Dendritic cell treated with granulocyte-macrophage colony-stimulating factor and Interleukin-4, amounts not matched to agents 40 ng/mL and 50 ng/mL, for 4 days (primary cell): Measurements from ENCODE around the gene RHCG.

Source experiments
- H3K27ac Mint-ChIP-seq: one replicate; pipeline ENCODE4 v1.8.0; 2022; ENCODE audit warnings: mild to moderate bottlenecking, mixed read lengths
- H3K27me3 Mint-ChIP-seq: one replicate; pipeline ENCODE4 v1.8.0; 2022; ENCODE audit warnings: mild to moderate bottlenecking, mixed read lengths
- H3K36me3 Mint-ChIP-seq: one replicate; pipeline ENCODE4 v1.8.0; 2022; ENCODE audit warnings: low read depth, mixed read lengths
- H3K4me1 Mint-ChIP-seq: one replicate; pipeline ENCODE4 v1.8.0; 2022; ENCODE audit warnings: low read depth, mixed read lengths
- H3K4me3 Mint-ChIP-seq: one replicate; pipeline ENCODE4 v1.8.0; 2022; ENCODE audit warnings: mild to moderate bottlenecking, moderate library complexity, mixed read lengths
- H3K9me3 Mint-ChIP-seq: one replicate; pipeline ENCODE4 v1.8.0; 2022; ENCODE audit warnings: mixed read lengths
- intact Hi-C: fragments of 100-400 bp; cut with micrococcal nuclease; formaldehyde crosslinking; loops from one replicate; pipeline ENCODE4 v1.15.0; 2022

Gene RHCG

GRCh38 chr15:89515477-89515876 lies 19.1 kb upstream of the RHCG start:
- H3K9me3 Mint-ChIP-seq = no peaks in the 10 kb centered on the region
- H3K4me1 Mint-ChIP-seq = peaks cover 8% of the 10 kb centered on the region
- intact Hi-C loops = no loop called here
- no peak overlapping the region for H3K27ac Mint-ChIP-seq
- H3K27me3 Mint-ChIP-seq = peaks cover 7% of the 10 kb centered on the region
- no peak overlapping the region for H3K4me3 Mint-ChIP-seq
- no peaks in the 10 kb centered on the region for H3K36me3 Mint-ChIP-seq

- no peak overlapping the region for H3K4me3 Mint-ChIP-seq
- H3K9me3 Mint-ChIP-seq = no peaks in the 10 kb centered on the region
- H3K4me1 Mint-ChIP-seq = peaks cover 8% of the 10 kb centered on the region
- intact Hi-C loops = no loop called here
- H3K36me3 Mint-ChIP-seq = no peaks in the 10 kb centered on the region
- H3K27me3 Mint-ChIP-seq = peaks cover 8% of the 10 kb centered on the region
- no peak overlapping the region for H3K27ac Mint-ChIP-seq
Observed at GRCh38 chr15:89514596-89515406, 18.4 kb upstream of the RHCG start.

DNA sequence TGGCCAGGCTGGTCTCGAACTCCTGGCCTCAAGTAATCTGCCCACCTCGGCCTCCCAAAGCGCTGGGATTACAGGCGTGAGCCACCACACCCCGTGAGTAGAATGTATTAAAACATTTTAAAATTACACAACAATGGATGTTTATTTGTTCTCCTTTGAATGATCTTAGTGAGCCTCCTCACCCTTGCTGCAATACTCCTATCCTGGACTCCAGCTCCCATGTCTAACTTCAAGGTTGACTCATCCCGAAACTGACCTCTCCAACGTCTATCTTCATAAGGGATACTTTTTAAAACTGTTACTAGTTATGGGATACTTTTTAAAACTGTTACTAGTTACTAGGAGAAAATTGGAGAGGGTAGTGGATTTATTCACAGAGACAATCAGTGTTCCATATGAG lies 17.8 kb upstream of the RHCG start:
- Mint-ChIP-seq H3K4me1 (peaks cover 8% of the 10 kb centered on the region), H3K36me3 (no peaks in the 10 kb centered on the region), H3K9me3 (no peaks in the 10 kb centered on the region), H3K4me3 (no peak overlapping the region), H3K27me3 (peaks cover 9% of the 10 kb centered on the region), H3K27ac (no peak overlapping the region)
- intact Hi-C loops = no loop called here

GRCh38 chr15:89513284-89513683 lies 16.9 kb upstream of the RHCG start:
- peaks cover 8% of the 10 kb centered on the region for H3K27me3 Mint-ChIP-seq
- H3K9me3 Mint-ChIP-seq = no peaks in the 10 kb centered on the region
- H3K27ac Mint-ChIP-seq = no peak overlapping the region

DNA sequence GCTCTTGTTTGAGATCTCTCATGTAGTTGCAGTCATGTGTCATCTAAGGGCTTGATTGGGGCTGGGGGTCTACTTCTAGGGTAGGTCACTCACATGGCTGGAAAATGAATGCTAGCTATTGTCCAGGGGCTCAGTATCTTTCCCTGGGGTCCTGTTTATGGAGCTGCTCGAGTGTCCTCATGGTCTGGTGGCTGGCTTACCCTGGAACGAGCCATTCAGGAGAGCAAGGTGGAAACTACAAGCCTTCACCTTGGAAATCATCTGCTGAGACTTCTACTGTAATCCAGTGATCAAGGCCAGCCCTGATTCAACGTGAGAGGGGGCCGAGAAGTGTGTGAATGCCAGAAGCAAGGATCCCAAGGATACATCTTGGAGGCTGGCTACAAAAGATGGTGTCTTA lies 16.2 kb upstream of the RHCG start:
- H3K27me3 Mint-ChIP-seq = peaks cover 7% of the 10 kb centered on the region
- no peak overlapping the region for H3K4me3 Mint-ChIP-seq
- no peaks in the 10 kb centered on the region for H3K36me3 Mint-ChIP-seq

More at GRCh38 chr15:89513284-89513683, 16.9 kb upstream of the RHCG start:
- H3K4me3 Mint-ChIP-seq = no peak overlapping the region
- intact Hi-C loops = no loop called here
- no peaks in the 10 kb centered on the region for H3K36me3 Mint-ChIP-seq
- H3K4me1 Mint-ChIP-seq = peaks cover 8% of the 10 kb centered on the region

GRCh38 chr15:89506026-89506686 lies 9.8 kb upstream of the RHCG start:
- H3K4me1 Mint-ChIP-seq = no peaks in the 10 kb centered on the region
- H3K9me3 Mint-ChIP-seq = no peaks in the 10 kb centered on the region
- peaks cover 10% of the 10 kb centered on the region for H3K27me3 Mint-ChIP-seq
- no peak overlapping the region for H3K27ac Mint-ChIP-seq
- intact Hi-C loops = no loop called here
- H3K36me3 Mint-ChIP-seq = no peaks in the 10 kb centered on the region
- no peak overlapping the region for H3K4me3 Mint-ChIP-seq

More for the DNA sequence above, 16.2 kb upstream of the RHCG start:
- Mint-ChIP-seq H3K27ac (no peak overlapping the region), H3K4me1 (peaks cover 8% of the 10 kb centered on the region), H3K9me3 (no peaks in the 10 kb centered on the region)
- intact Hi-C loops = no loop called here

DNA sequence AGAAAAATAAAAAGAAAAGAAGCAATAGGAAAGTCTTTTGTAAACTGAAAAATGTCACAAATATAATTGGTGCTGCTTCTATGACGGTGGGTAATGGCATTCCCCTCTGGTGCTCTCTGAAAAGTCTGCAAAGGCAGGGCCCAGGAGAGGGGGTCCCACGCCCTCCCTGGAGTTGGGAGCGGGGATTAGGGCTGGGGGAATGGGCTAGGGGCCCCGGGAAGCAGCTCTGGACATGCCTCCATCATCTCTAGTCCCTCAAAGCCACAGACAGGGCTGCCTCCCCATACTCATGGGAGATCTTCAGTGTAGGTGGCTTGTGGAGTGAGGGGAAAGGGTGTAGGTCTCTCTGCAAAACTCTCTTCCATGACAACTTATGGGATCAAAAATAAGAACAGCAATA lies 7.8 kb upstream of the RHCG start:
- H3K36me3 Mint-ChIP-seq = no peaks in the 10 kb centered on the region
- H3K4me3 Mint-ChIP-seq = no peak overlapping the region
- intact Hi-C loops = no loop called here
- no peaks in the 10 kb centered on the region for H3K9me3 Mint-ChIP-seq
- H3K27ac Mint-ChIP-seq = no peak overlapping the region
- peaks cover 15% of the 10 kb centered on the region for H3K27me3 Mint-ChIP-seq
- H3K4me1 Mint-ChIP-seq = no peaks in the 10 kb centered on the region

DNA sequence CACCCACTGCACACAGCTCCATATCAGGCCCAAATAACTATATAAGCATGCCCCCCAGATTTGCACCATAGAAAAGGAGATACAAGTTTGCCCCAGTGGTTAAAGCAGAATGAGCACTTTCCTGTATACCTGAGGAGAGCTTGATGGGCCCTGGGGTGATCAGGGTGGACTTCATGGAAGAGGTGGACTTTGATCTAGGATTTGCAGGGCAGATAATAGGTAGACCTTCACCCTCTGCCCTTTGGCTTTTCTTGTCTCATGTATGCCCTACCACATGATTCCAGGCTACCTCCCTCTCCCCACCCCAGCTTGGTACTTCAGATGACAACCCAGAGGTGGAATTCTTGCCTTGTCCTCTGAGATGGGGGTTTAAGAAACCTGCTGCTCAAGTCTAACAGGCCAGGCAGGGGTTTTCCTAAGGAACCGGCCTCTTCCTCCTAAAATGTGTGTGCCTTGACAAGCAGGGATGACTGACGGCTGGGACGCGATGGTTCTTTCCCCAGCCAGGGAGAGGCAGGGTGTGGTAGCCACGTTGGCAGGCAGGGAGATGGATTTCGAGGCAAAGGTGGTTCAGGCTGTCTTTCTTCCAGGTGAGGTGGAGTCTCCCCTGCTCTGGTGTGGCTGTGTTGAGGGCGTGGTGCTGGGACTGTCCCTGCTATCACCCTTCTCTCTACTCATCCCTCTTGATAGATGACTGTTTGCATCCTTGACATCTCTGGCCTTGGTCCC lies 6.6 kb upstream of the RHCG start:
- intact Hi-C loops = no loop called here
- Mint-ChIP-seq H3K4me3 (no peak overlapping the region), H3K36me3 (no peaks in the 10 kb centered on the region), H3K9me3 (no peaks in the 10 kb centered on the region), H3K27me3 (peaks cover 26% of the 10 kb centered on the region), H3K4me1 (no peaks in the 10 kb centered on the region), H3K27ac (no peak overlapping the region)

- no peaks in the 10 kb centered on the region for H3K36me3 Mint-ChIP-seq
- H3K4me3 Mint-ChIP-seq = no peak overlapping the region
- peaks cover 34% of the 10 kb centered on the region for H3K27me3 Mint-ChIP-seq
- no peak overlapping the region for H3K27ac Mint-ChIP-seq
- intact Hi-C loops = no loop called here
- peaks cover 3% of the 10 kb centered on the region for H3K4me1 Mint-ChIP-seq
- H3K9me3 Mint-ChIP-seq = no peaks in the 10 kb centered on the region
Observed at GRCh38 chr15:89501646-89502045, 5.3 kb upstream of the RHCG start.

GRCh38 chr15:89500397-89501270 lies 4.3 kb upstream of the RHCG start:
- intact Hi-C loops = no loop called here
- no peak overlapping the region for H3K4me3 Mint-ChIP-seq

GRCh38 chr15:89499156-89499555 lies 2.8 kb upstream of the RHCG start:
- Mint-ChIP-seq H3K9me3 (no peaks in the 10 kb centered on the region), H3K4me3 (no peak overlapping the region), H3K36me3 (no peaks in the 10 kb centered on the region), H3K27ac (no peak overlapping the region), H3K27me3 (peaks cover 52% of the 10 kb centered on the region), H3K4me1 (peaks cover 11% of the 10 kb centered on the region)
- intact Hi-C loops = loop anchor here (5.0 kb wide), 1 partner anchor 128 kb away; no protein-coding TSS in a partner anchor

More at GRCh38 chr15:89500397-89501270, 4.3 kb upstream of the RHCG start:
- H3K36me3 Mint-ChIP-seq = no peaks in the 10 kb centered on the region
- no peak overlapping the region for H3K27ac Mint-ChIP-seq
- H3K27me3 Mint-ChIP-seq = peaks cover 42% of the 10 kb centered on the region
- H3K4me1 Mint-ChIP-seq = peaks cover 11% of the 10 kb centered on the region
- no peaks in the 10 kb centered on the region for H3K9me3 Mint-ChIP-seq

GRCh38 chr15:89498574-89498906 lies 2.2 kb upstream of the RHCG start:
- intact Hi-C loops = loop anchor here (5.0 kb wide), 1 partner anchor 129 kb away; no protein-coding TSS in a partner anchor
- no peak overlapping the region for H3K27ac Mint-ChIP-seq
- peaks cover 57% of the 10 kb centered on the region for H3K27me3 Mint-ChIP-seq

DNA sequence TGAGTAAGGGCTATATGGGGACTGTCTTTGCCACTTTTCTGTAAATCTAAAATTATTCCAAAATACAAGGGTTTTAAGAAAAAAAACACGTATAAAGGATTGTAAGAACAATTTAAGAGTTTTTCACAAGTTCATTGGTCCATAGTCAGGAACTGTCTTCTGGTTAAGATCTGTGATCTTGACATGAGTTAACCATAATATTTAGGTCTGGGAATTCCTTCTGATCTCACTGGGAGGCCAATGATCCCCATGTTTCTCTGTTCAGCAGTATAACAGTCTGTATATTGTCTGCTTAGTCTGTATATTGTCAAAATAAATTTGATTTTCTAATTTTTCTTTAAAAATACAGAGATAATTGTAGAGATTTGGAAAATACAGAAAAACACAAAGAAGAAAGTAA lies 848 bp upstream of the RHCG start:
- peaks cover 11% of the 10 kb centered on the region for H3K4me1 Mint-ChIP-seq
- intact Hi-C loops = loop anchor here (5.0 kb wide), 1 partner anchor 130 kb away; no protein-coding TSS in a partner anchor
- H3K9me3 Mint-ChIP-seq = no peaks in the 10 kb centered on the region
- H3K4me3 Mint-ChIP-seq = no peak overlapping the region
- no peaks in the 10 kb centered on the region for H3K36me3 Mint-ChIP-seq
- no peak overlapping the region for H3K27ac Mint-ChIP-seq
- peaks cover 61% of the 10 kb centered on the region for H3K27me3 Mint-ChIP-seq

More at GRCh38 chr15:89498574-89498906, 2.2 kb upstream of the RHCG start:
- no peaks in the 10 kb centered on the region for H3K9me3 Mint-ChIP-seq
- H3K36me3 Mint-ChIP-seq = no peaks in the 10 kb centered on the region
- H3K4me3 Mint-ChIP-seq = no peak overlapping the region
- H3K4me1 Mint-ChIP-seq = peaks cover 11% of the 10 kb centered on the region
